Coronary artery (tissue), 2 donors: ENCODE results near the gene TMEM131.

Source experiments
- DNase-seq: peaks from one replicate; pipeline ENCODE4 v3.0.0-alpha.2; 2017; ENCODE audit warnings: low spot score
- H3K27ac ChIP-seq, 2 donors: fragments of 200-600 bp; sonication (generic); one replicate each; pipeline ENCODE4 v1.5.1; 2016 to 2019
- H3K4me3 ChIP-seq: fragments of 200-600 bp; sonication (generic); 2 replicates; pipeline ENCODE4 v1.5.1; 2016; ENCODE audit warnings: mild to moderate bottlenecking, moderate library complexity
- TF ChIP-seq, protein P1 (sequence below): fragments of 200-600 bp; sonication (generic); IDR thresholded peaks from one replicate; pipeline ENCODE4 v1.5.1; 2019; ENCODE audit warnings: antibody characterized with exemption

TMEM131 gene

DNA sequence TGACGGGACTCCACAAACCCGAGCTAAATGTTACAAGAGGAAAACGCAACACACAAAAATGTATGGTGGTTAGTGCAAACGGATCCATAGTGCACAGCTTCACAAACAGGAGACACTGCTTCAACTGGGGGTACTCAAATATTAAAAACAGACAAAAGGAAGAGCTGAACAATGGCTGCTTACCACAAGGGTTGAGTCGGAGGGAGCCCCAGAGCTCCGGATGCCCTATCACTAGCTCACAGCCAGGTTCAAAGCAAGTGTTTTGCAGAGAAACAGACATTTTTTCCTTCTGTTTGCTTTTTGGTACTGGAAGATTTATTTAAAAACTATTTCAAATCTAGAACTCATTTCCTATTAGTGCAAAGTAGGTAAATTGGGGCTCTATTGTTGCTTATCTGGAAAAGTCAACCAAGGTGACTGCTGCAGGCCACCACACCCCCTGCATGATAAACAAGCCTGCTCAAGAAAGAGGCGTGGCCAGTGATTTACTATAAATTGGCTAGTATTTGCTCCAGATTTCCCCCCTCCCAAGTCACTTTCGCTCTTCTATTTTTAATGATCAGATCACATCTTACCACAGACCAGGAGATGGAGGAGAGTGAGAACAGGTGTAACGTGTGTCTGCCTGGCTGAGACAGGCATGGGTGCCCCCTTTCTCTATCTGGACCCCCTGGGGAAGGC, 235.9 kb downstream of the TMEM131 start:
- Histone ChIP-seq H3K4me3 (no peak overlapping the region), H3K27ac (no peak overlapping the region)
- TF ChIP-seq, protein P1, sequence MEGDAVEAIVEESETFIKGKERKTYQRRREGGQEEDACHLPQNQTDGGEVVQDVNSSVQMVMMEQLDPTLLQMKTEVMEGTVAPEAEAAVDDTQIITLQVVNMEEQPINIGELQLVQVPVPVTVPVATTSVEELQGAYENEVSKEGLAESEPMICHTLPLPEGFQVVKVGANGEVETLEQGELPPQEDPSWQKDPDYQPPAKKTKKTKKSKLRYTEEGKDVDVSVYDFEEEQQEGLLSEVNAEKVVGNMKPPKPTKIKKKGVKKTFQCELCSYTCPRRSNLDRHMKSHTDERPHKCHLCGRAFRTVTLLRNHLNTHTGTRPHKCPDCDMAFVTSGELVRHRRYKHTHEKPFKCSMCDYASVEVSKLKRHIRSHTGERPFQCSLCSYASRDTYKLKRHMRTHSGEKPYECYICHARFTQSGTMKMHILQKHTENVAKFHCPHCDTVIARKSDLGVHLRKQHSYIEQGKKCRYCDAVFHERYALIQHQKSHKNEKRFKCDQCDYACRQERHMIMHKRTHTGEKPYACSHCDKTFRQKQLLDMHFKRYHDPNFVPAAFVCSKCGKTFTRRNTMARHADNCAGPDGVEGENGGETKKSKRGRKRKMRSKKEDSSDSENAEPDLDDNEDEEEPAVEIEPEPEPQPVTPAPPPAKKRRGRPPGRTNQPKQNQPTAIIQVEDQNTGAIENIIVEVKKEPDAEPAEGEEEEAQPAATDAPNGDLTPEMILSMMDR = no peak
- no peak for DNase-seq

DNA sequence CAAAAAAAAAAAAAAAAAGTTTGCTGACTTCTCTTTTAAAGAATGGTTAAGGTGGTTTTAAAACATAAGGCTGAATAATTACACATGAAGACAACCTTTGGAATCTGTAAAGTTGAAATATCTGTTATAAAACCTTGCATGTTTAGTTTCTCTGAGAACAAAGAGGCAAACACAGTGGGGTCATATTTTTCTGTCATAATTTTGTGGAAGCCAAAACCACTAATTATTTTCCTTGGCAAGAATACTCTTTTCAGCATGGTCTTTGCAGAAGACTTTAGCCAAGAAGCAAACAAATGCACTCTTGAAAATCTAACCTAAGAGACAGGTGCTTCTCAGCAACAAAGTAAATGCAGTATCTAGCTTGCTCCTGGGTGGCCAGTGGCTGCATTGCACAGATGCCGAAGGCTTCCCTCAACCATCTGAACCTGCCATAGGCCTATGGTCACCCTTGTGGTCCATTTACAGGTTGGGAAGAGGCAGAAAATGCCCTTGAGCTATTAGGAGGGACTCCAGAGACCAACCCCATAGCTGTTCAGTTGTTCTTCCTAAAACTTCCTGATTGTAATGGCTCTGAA, 237.5 kb downstream of the TMEM131 start:
- no peak overlapping the region for H3K4me3 ChIP-seq
- no peak overlapping the region for H3K27ac ChIP-seq
- TF ChIP-seq, protein P1 = no peak
- DNase-seq = no peak

DNA sequence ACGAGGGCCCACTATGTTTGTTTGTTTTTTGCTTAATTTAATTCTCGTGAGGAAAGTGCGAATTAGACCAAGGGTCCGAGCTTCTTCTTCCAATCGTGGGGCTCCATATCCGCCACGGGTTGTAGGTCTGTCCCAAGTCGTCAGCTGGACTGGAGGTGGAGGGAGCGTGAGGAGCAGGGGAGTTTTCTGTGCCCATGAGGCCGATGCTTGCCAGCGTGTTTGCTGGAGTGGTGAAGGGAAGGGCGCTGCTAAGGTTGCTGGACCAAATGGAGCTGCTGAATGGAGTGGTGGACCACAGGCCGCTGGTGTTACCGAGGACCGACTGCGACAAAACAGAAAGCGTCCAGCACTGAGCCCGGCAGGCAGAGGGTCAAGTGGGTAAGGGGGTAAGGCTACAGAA, 238.7 kb downstream of the TMEM131 start:
- DNase-seq = no peak
- TF ChIP-seq, protein P1 = no peak
- Histone ChIP-seq H3K27ac (no peak overlapping the region), H3K4me3 (no peak overlapping the region)

DNA sequence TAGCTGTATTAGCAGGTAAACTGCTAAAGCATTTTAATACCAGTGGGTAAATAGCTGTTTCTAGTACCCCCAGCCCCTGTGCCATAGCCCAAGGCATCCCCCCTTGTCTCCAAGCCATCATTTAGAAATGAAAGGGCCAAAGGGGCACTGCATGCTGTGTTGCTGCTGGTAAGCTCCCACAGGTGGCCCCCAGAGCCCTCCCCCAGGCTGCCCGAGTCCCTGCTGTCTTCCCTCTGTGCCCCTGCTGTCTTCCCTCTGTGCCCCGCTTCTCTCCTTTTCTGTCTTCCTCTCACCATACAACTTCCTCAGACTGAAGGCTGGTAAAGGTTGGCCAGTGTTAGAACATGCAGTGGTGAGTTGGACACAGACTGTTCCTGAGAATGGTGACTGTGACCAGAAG, 240.3 kb downstream of the TMEM131 start:
- Histone ChIP-seq H3K27ac (no peak overlapping the region), H3K4me3 (no peak overlapping the region)
- TF ChIP-seq, protein P1 = no peak
- no peak for DNase-seq

DNA sequence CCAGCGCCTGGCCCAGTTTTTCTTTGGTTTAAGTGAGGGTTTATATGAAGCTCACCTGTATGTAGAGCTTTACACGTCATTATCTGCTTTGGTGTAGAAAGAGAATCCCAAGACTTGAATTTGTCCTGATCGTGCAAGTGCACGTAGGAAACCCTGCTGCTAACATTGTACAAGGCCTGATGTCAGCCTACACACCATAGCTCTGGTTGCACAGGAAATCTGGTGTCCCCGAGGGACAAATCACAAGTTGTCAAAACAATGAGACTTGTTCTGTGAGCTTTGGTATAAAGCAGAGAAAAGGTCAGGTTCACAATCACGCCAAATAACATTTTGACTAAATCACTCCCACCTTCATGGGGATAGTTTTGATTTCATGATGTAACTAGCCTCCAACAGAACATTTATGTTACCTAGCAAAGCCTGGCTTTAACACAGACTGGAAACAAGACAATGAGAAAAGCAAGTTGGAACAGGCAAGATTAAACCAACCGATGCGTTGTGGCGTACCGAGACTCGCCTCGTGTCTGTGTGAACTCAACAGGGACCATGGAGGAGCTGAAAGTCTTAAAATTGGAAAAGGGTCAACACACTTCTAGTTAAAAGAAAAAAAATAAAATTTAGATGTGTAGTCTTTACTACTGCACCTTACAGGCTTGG, 240.9 kb downstream of the TMEM131 start:
- DNase-seq = no peak
- Histone ChIP-seq H3K4me3 (no peak overlapping the region), H3K27ac (no peak overlapping the region)
- TF ChIP-seq, protein P1 = no peak

DNA sequence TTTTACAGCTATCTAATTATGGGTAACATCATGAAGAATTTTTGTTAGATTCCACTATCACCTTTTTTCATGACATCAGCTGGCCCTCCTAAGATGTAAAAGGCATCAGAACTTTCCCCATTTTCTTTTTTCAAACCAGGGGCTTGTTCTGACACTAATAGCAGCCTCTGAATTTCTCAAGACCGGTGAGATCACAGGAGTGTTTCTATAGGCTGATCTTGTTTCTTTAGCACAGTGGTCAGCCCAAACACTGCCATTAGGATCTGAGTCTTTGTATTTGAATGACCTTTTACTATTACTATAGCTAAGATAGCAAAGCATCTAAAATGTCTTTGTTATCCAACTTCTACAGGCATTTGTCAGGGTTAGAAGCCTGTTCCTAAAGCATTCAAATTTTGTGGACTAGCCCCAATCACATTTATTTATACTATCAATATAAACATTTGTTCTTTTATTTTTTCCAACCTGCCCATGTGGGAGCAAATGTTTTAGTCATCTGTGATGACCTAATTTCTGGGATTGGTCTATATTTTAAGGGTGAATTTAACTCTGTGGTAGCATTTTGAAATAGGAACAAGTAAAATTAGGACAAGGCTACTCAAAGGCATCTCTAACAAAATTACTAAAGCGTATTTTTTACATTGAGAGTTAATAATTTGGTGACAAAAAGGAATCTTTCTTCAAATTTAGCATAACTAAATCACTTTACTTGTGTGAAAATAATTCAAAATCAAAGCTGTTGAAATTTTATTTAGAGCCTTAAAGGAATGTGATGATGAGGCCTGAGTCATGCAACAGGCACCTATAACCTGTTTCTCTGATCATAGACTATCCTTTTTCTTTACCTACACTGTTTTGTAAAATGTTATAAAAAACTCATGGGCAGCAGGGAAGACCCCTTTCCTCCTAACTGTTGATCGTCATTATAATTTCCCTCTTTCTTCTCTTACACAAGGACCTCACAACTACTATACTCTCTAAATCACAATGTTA, 243.1 kb downstream of the TMEM131 start:
- TF ChIP-seq, protein P1 = no peak

More for the DNA sequence above, 243.1 kb downstream of the TMEM131 start:
- DNase-seq = no peak
- no peak overlapping the region for H3K27ac ChIP-seq
- H3K4me3 ChIP-seq = no peak overlapping the region
